ENCODE data around the gene WDR35. TPM values are rescaled to one million over a fixed set of nuclear protein-coding genes. Genes with fewer than 3 reads are reported as not detected.

The WDR35 gene
- total and polyA plus RNA-seq, 2 of the 4 experiments (the other 2 are of a cell fraction): 3.4 to 8.1 TPM

DNA sequence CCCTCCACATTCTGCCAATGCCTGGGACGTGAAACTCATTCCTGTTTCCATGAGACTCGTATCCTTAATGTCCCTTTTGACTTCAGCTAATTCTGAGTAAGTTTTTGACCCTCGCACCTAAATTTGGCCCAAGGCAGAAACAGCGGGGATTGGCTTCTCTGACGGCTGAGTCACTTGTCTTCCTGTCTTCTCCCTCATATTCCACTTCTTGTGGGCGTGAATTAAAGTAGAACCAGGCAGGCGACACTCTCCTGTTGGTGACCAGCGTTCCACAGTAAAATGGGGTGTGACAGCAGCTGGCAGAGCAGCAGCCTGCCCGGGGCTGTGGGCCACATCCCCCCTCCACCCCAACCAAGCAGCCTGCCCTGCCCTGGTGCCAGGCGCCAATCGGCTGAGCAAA is 103.6 kb downstream of the WDR35 start:
- H3K79me1 ChIP-seq (ENCODE audit: low read depth in 1 of 2, low read length in 2 of 2): no peaks in the 10 kb centered on the region
- ChIA-PET CTCF (interaction anchor here (0.6 kb wide), 1 partner anchor 130 kb away, joined by 3 read pairs; no protein-coding TSS in a partner anchor), POLR2A (ENCODE audit: unreplicated experiment) (no interaction called here)
- dilution Hi-C loops (cut with HindIII; ENCODE audit: low sequenced_read_pairs, unreplicated experiment) (no loop called here), in situ Hi-C loops (cut with MboI; ENCODE audit: low sequenced_read_pairs) (no loop called here), intact Hi-C loops (cut with micrococcal nuclease) (no loop called here)
- TF ChIP-seq CHD1 (IDR thresholded peaks at IDR 0.05; ENCODE audit: low read depth, low read length): no peak
- no peak for TF ChIP-seq MAFK (IDR thresholded peaks at IDR 0.05; ENCODE audit: low read depth, low read length)
- TF ChIP-seq, protein P1, sequence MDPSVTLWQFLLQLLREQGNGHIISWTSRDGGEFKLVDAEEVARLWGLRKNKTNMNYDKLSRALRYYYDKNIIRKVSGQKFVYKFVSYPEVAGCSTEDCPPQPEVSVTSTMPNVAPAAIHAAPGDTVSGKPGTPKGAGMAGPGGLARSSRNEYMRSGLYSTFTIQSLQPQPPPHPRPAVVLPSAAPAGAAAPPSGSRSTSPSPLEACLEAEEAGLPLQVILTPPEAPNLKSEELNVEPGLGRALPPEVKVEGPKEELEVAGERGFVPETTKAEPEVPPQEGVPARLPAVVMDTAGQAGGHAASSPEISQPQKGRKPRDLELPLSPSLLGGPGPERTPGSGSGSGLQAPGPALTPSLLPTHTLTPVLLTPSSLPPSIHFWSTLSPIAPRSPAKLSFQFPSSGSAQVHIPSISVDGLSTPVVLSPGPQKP (IDR thresholded peaks at IDR 0.05; ENCODE audit: borderline replicate concordance, low read depth, low read length): no peak
- TF ChIP-seq CTCF (conservative IDR thresholded peaks at IDR 0.05; ENCODE audit: low read depth, low read length): no peak
- no peak for TF ChIP-seq CEBPB (IDR thresholded peaks at IDR 0.05; ENCODE audit: low read depth, low read length)
- no peak for TF ChIP-seq USF2 (IDR thresholded peaks at IDR 0.05; ENCODE audit: low read depth, low read length)
- no peak for TF ChIP-seq NFE2L2 (IDR thresholded peaks at IDR 0.05; ENCODE audit: low read depth, low read length)
- no peak for TF ChIP-seq MAZ (IDR thresholded peaks at IDR 0.05; ENCODE audit: borderline replicate concordance, low read depth, low read length)
- TF ChIP-seq BHLHE40 (IDR thresholded peaks at IDR 0.05; ENCODE audit: low read depth, low read length): no peak
- TF ChIP-seq RFX5 (IDR thresholded peaks at IDR 0.05; ENCODE audit: low read depth, low read length): no peak
- TF ChIP-seq RCOR1 (IDR thresholded peaks at IDR 0.05; ENCODE audit: insufficient replicate concordance, low read length): no peak
- no peak for TF ChIP-seq POLR2A (IDR thresholded peaks at IDR 0.05; ENCODE audit: low read depth, low read length)
- no peak for TF ChIP-seq SMC3 (IDR thresholded peaks at IDR 0.05; ENCODE audit: low read depth, low read length)
- no peak for TF ChIP-seq RAD21 (IDR thresholded peaks at IDR 0.05; ENCODE audit: low read length)
- TF ChIP-seq FOS (IDR thresholded peaks at IDR 0.05; ENCODE audit: low read depth, low read length): no peak
- H3K4me1 ChIP-seq (ENCODE audit: control insufficient read depth, insufficient read depth, low read length): peaks cover 2% of the 10 kb centered on the region; the same call in 1 of the 2 replicates
- 85% methylated on average over 4 of the region's 11 CpGs; no CpG with 5 or more reads in 1 of the 2 experiments for WGBS, 2 experiments (ENCODE audit: extremely low coverage in 2 of 2, insufficient read length in 1 of 2)
- H2AK9ac ChIP-seq (replicated peaks; ENCODE audit: low read depth, low read length, poor library complexity): no peak overlapping the region
- no peak overlapping the region for H4K91ac ChIP-seq (ENCODE audit: insufficient read depth, low read depth, low read length)
- no peak overlapping the region for H3K23ac ChIP-seq (ENCODE audit: low read depth, low read length)
- 0 out of 2 replicates have a peak, but pooled peaks cover 3% of the 10 kb centered on the region for H3K9me1 ChIP-seq (ENCODE audit: insufficient read depth, low read length)
- H3K27ac ChIP-seq (ENCODE audit: insufficient read depth, low read length): no peak overlapping the region
- ATAC-seq (ENCODE audit: low read depth) (no peak), DNase-seq (no peak)
- H2BK20ac ChIP-seq (ENCODE audit: low read depth, low read length): no peak overlapping the region
- H3K4me3 ChIP-seq (ENCODE audit: insufficient read depth, low read depth, low read length): no peak overlapping the region
- no peaks in the 10 kb centered on the region for H3K9me3 ChIP-seq (ENCODE audit: control insufficient read depth, insufficient read depth, low read length)
- H3K56ac ChIP-seq (ENCODE audit: extremely low read depth, insufficient read depth, low read length): no peak overlapping the region
- H3K36me3 ChIP-seq (ENCODE audit: control insufficient read depth, insufficient read depth, low read length): no peaks in the 10 kb centered on the region
- no peak overlapping the region for H2BK5ac ChIP-seq (ENCODE audit: low read depth, low read length, poor library complexity, severe bottlenecking)
- BruUV-seq (replicated peaks): no TSS peak
- H3K14ac ChIP-seq (replicated peaks; ENCODE audit: low read depth, low read length): no peak overlapping the region
- no peak overlapping the region for H2AK5ac ChIP-seq (ENCODE audit: low read depth, low read length)
- no peak overlapping the region for H2BK15ac ChIP-seq (ENCODE audit: low read depth, low read length)
- H4K20me1 ChIP-seq (ENCODE audit: insufficient read depth, low read length): no peaks in the 10 kb centered on the region
- no peak overlapping the region for H4K5ac ChIP-seq (ENCODE audit: low read depth, low read length)
- no peak overlapping the region for H3K4me2 ChIP-seq (ENCODE audit: low read depth, low read length)
- no peak overlapping the region for H3K18ac ChIP-seq (ENCODE audit: low read depth, low read length)
- H3K4ac ChIP-seq (ENCODE audit: low read depth, low read length): no peak overlapping the region
- H2BK120ac ChIP-seq (ENCODE audit: low read depth, low read length): no peak overlapping the region
- H3K9ac ChIP-seq (ENCODE audit: low read depth, low read length): no peak overlapping the region
- peaks cover 11% of the 10 kb centered on the region for H3K27me3 ChIP-seq (ENCODE audit: control insufficient read depth, insufficient read depth, low read length)
- no peak overlapping the region for H2AFZ ChIP-seq (replicated peaks; ENCODE audit: low read length, poor library complexity)
- no peak overlapping the region for H4K8ac ChIP-seq (ENCODE audit: low read depth in 2 of 2, low read length in 2 of 2)
